ENCODE measurements around the gene DPH6.

GRCh38 chr15:35514759-35515158, 31.2 kb downstream of the DPH6 start:
- TF ChIP-seq CTCF (IDR thresholded peaks at IDR 0.05) (no peak), POLR2A (IDR thresholded peaks at IDR 0.05; ENCODE audit: low read depth) (no peak), POLR2AphosphoS5 (IDR thresholded peaks at IDR 0.05) (no peak)

Data from esophagus muscularis mucosa (tissue), 3 donors.